Karpas-422 (cell line): Measurements from ENCODE around the gene SLC15A2. TPM values are rescaled to one million over a fixed set of nuclear protein-coding genes. Genes with fewer than 3 reads are reported as not detected.

ENCODE experiments used
- DNase-seq: peaks from one replicate; pipeline ENCODE4 v3.0.0-alpha.2; 2015
- H2AFZ ChIP-seq: fragments of 200-600 bp; sonication (generic); 2 replicates; pipeline ENCODE4 v1.6.1; 2014; ENCODE audit warnings: antibody characterized with exemption, low read length, mixed read lengths
- H3K27ac ChIP-seq: fragments of 200-600 bp; sonication (generic); 2 replicates; pipeline ENCODE4 v1.5.1; 2014; ENCODE audit warnings: mild to moderate bottlenecking, low read length, moderate library complexity
- H3K27me3 ChIP-seq: fragments of 200-600 bp; sonication (generic); 2 replicates; pipeline ENCODE4 v1.6.1; 2014; ENCODE audit warnings: low read length, mixed read lengths
- H3K36me3 ChIP-seq: fragments of 200-600 bp; sonication (generic); 2 replicates; pipeline ENCODE4 v1.6.1; 2014; ENCODE audit warnings: low read length, mixed read lengths; ENCODE audit not compliant: insufficient read depth
- H3K4me1 ChIP-seq: fragments of 200-600 bp; sonication (generic); 2 replicates; pipeline ENCODE4 v1.6.1; 2014; ENCODE audit warnings: mild to moderate bottlenecking, low read length, mixed read lengths
- H3K4me2 ChIP-seq: fragments of 200-600 bp; sonication (generic); 2 replicates; pipeline ENCODE4 v1.6.1; 2014; ENCODE audit warnings: low read length, low read depth, mild to moderate bottlenecking; ENCODE audit not compliant: poor library complexity, severe bottlenecking
- H3K4me3 ChIP-seq: fragments of 200-600 bp; sonication (generic); 2 replicates; pipeline ENCODE4 v1.5.1; 2014; ENCODE audit warnings: mild to moderate bottlenecking, antibody characterized with exemption, low read length, mixed read lengths
- H3K79me2 ChIP-seq: fragments of 200-600 bp; sonication (generic); 2 replicates; pipeline ENCODE4 v1.6.1; 2014; ENCODE audit warnings: mild to moderate bottlenecking, low read length, mixed read lengths
- H3K9ac ChIP-seq: fragments of 200-600 bp; sonication (generic); 2 replicates; pipeline ENCODE4 v1.6.0; 2014; ENCODE audit warnings: low read length
- H3K9me2 ChIP-seq: fragments of 200-600 bp; sonication (generic), shearing (Covaris generic); replicated peaks from 2 replicates; pipeline ENCODE4 v1.6.0; 2014; ENCODE audit warnings: mild to moderate bottlenecking, low read length, moderate library complexity; ENCODE audit not compliant: insufficient read depth
- H3K9me3 ChIP-seq: fragments of 300-700, 200-600 bp; sonication (generic); 2 replicates; pipeline ENCODE4 v1.6.1; 2014; ENCODE audit warnings: low read length, mixed read lengths
- H4K20me1 ChIP-seq: fragments of 200-600 bp; sonication (generic); 2 replicates; pipeline ENCODE4 v1.6.1; 2014; ENCODE audit warnings: mild to moderate bottlenecking, antibody characterized with exemption, low read length, low read depth; ENCODE audit not compliant: insufficient read depth
- total RNA-seq: library from RNA; depleted of rRNA; stranded (reverse); fragments of >200 nt; shearing (Covaris generic); gene quantifications from 2 replicates; pipeline ENCODE4 v1.2.3, GENCODE V29; 2014; ENCODE audit warnings: low replicate concordance

Gene SLC15A2
- total RNA-seq, 1 experiment from 2014 or later, result 17.3 TPM

DNA sequence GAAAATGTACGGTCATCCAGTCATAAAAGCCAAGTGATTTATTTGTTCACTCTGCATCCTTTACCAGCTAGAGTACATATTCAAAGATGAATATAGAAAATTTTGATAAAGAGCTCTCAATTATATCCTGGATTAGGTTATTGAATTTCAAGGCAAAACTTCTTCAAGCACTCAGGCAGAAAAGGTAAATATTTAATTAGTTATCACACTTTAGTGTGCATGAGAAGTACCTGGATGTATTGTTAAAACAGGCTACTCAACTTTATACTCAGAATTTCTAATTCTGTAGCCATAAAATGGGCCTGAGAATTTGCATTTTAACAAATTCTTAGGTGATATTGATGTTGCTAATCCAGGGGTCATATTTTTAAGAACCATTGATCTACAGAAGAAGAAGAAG is 82.5 kb downstream of the SLC15A2 start:
- Histone ChIP-seq H2AFZ (no peak overlapping the region), H3K9me3 (no peaks in the 10 kb centered on the region; the same call in none of the 2 replicates), H3K9ac (no peak overlapping the region)

DNA sequence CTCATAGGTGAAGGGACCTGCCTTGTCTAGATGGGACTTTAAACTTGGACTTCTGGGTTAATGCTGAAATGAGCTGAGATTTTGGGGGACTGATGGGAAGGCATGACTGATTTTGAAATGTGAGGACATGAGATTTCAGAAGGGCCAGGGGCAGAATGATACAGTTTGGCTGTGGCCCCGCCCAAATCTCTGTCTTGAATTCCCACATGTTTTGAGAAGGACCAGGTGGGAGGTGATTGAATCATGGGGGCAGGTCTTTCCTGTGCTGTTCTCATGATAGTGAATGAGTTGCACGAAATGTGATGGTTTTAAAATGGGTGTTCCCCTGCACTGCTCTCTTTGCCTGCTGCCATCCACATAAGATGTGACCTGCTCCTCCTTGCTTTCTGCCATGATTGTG is 85.0 kb downstream of the SLC15A2 start:
- Histone ChIP-seq H3K4me2 (no peak overlapping the region), H3K27me3 (no peaks in the 10 kb centered on the region), H2AFZ (no peak overlapping the region; the same call in 1 of the 2 replicates), H3K4me1 (peaks cover 36% of the 10 kb centered on the region), H3K9ac (no peak overlapping the region), H3K9me2 (no peaks in the 10 kb centered on the region), H3K27ac (peak overlapping the region; percentile 57; the same call in 1 of the 2 replicates), H3K4me3 (no peak overlapping the region), H3K36me3 (0 out of 2 replicates have a peak, but pooled peaks cover 12% of the 10 kb centered on the region), H3K79me2 (no peaks in the 10 kb centered on the region), H3K9me3 (peaks cover 14% of the 10 kb centered on the region), H4K20me1 (no peaks in the 10 kb centered on the region)
- DNase-seq, result no peak

More for the DNA sequence above, 82.5 kb downstream of the SLC15A2 start:
- Histone ChIP-seq H3K4me2 (no peak overlapping the region), H3K9me2 (no peaks in the 10 kb centered on the region), H4K20me1 (no peaks in the 10 kb centered on the region), H3K36me3 (0 out of 2 replicates have a peak, but pooled peaks cover 5% of the 10 kb centered on the region), H3K27me3 (no peaks in the 10 kb centered on the region), H3K27ac (no peak overlapping the region), H3K4me1 (peaks cover 33% of the 10 kb centered on the region), H3K79me2 (no peaks in the 10 kb centered on the region), H3K4me3 (no peak overlapping the region)
- no peak for DNase-seq

DNA sequence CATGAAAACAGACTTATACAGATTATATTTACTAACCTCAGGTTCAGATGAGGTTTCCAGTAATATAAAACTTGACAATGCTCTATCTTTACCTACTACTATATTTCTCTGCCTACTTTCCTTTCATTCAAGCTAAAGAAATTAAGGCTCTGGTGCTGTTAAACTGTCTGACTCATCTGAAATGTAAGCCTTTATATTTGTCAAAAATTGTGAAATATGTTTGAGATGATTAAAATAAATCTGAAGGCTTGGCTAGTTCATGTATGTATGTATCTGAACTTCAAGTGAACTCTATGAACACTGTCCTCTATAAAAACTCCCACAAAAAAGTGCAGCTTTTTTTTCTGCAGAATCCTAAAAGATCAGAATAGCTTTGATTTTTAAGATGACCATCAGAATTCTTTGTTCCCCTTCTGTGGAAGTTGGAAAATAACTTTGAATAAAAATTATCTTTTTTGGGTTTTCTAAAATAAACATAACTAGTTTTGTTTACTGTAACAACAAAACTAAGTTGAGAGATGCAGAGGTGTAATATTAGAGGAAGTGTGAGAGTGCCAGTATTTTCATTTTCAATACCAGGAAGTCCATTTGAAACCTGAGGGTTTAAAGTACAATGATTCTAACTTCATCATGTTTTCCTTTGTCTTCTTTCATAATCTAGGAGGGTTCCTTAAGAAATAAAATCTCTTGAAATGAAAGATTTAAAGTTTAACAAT is 85.7 kb downstream of the SLC15A2 start:
- Histone ChIP-seq H3K4me2 (peak overlapping the region; percentile 8), H2AFZ (peak overlapping the region; percentile 88), H3K9ac (no peak overlapping the region), H3K9me3 (peaks cover 14% of the 10 kb centered on the region), H3K4me1 (peaks cover 36% of the 10 kb centered on the region), H3K4me3 (no peak overlapping the region), H4K20me1 (no peaks in the 10 kb centered on the region), H3K27ac (peak overlapping the region; percentile 57), H3K79me2 (no peaks in the 10 kb centered on the region), H3K27me3 (no peaks in the 10 kb centered on the region), H3K36me3 (0 out of 2 replicates have a peak, but pooled peaks cover 8% of the 10 kb centered on the region), H3K9me2 (no peaks in the 10 kb centered on the region)
- no peak for DNase-seq

DNA sequence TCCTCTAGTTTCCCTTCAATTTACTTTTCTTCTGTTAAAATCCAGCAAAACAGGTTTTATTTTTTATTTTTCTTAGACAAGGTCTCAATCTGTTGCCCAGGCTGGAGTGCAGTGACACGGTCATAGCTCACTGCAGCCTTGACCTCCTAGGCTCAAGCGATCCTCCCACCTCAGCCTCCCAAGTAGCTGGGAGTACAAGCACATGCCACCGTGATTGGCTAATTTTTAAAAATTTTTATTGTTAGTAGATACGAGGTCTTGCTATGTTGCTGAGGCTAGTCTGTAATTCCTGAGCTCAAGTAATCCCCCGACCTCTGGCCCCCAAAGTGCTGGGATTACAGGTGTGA is 86.2 kb downstream of the SLC15A2 start:
- H3K36me3 ChIP-seq, result 0 out of 2 replicates have a peak, but pooled peaks cover 8% of the 10 kb centered on the region
- H3K27me3 ChIP-seq, result no peaks in the 10 kb centered on the region
- no peak for DNase-seq
- peaks cover 14% of the 10 kb centered on the region for H3K9me3 ChIP-seq
- no peaks in the 10 kb centered on the region for H3K79me2 ChIP-seq
- no peaks in the 10 kb centered on the region for H3K9me2 ChIP-seq
- no peak overlapping the region for H3K4me2 ChIP-seq
- no peak overlapping the region for H3K9ac ChIP-seq
- no peaks in the 10 kb centered on the region for H4K20me1 ChIP-seq
- peak overlapping the region; percentile 57 for H3K27ac ChIP-seq
- H3K4me3 ChIP-seq, result no peak overlapping the region
- peaks cover 36% of the 10 kb centered on the region for H3K4me1 ChIP-seq
- H2AFZ ChIP-seq, result peak overlapping the region; percentile 32; the same call in 1 of the 2 replicates

DNA sequence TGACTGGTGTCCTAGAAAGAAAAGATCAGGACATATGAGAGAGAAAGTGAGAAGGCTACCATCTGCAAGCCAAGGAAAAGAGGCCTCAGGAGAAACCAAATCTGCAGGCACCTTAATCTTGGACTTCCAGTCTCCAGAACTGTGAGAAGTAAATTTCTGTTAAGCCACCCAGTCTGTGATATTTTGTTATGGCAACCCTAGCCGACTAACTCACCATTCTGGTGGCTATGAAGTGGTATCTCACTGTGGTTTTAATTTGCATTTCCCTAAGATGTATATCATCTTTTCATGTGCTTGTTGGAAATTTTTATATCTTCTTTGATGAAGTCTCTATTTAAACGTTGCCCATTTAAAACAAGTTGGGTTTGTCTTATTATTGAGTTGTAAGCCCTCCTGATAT is 87.3 kb downstream of the SLC15A2 start:
- Histone ChIP-seq H2AFZ (no peak overlapping the region), H3K9me3 (peaks cover 14% of the 10 kb centered on the region), H4K20me1 (no peaks in the 10 kb centered on the region), H3K4me2 (no peak overlapping the region), H3K4me3 (no peak overlapping the region), H3K36me3 (0 out of 2 replicates have a peak, but pooled peaks cover 8% of the 10 kb centered on the region), H3K27me3 (no peaks in the 10 kb centered on the region), H3K9ac (no peak overlapping the region), H3K9me2 (no peaks in the 10 kb centered on the region), H3K4me1 (peaks cover 35% of the 10 kb centered on the region), H3K79me2 (no peaks in the 10 kb centered on the region), H3K27ac (no peak overlapping the region)
- no peak for DNase-seq

DNA sequence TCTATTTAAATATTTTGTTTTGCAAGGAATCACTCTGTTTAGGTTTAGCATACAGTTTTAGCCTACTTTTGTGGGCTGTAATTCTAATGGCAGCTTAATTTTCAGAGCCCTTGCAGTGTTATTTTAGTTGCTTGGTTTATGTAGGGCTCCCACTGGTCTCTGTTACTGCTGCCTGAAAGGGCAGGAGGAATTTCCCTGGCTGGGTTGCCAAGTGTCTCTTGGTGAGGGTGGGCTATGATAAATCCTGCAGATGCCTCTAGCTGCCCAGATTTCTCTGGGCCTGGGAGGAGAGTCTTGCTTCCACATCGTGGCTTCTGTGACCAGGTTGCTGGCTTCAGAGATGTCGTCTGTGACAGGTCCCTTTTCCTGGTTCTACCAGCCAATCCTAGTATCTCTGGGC is 91.6 kb downstream of the SLC15A2 start:
- no peaks in the 10 kb centered on the region for H4K20me1 ChIP-seq
- H3K9ac ChIP-seq, result no peak overlapping the region
- H3K27me3 ChIP-seq, result no peaks in the 10 kb centered on the region
- H3K4me1 ChIP-seq, result peaks cover 24% of the 10 kb centered on the region
- 0 out of 2 replicates have a peak, but pooled peaks cover 8% of the 10 kb centered on the region for H3K36me3 ChIP-seq
- H3K4me2 ChIP-seq, result no peak overlapping the region
- DNase-seq, result no peak
- H2AFZ ChIP-seq, result no peak overlapping the region
- no peaks in the 10 kb centered on the region for H3K79me2 ChIP-seq
- H3K9me2 ChIP-seq, result no peaks in the 10 kb centered on the region
- H3K27ac ChIP-seq, result no peak overlapping the region
- H3K4me3 ChIP-seq, result no peak overlapping the region
- H3K9me3 ChIP-seq, result peaks cover 14% of the 10 kb centered on the region

DNA sequence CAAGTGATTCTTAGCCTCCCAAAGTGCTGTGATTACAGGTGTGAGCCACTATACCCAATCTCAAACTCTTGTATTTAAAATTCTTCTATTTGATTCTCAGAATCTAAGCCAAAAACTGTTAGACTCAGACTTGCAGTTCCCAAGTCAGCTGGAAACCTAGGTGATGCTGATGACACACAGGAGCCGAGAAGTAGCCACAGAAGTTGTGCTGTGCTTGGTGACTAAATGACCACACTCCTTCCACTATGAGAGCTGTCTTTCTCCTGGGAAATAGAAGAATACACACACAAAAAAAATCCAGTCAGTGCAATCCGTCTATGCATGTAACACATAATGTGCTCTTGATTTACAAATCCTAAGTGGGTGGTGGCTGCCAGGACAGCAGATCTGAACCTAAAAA is 93.9 kb downstream of the SLC15A2 start:
- 0 out of 2 replicates have a peak, but pooled peaks cover 8% of the 10 kb centered on the region for H3K36me3 ChIP-seq
- no peak overlapping the region for H2AFZ ChIP-seq
- H4K20me1 ChIP-seq, result no peaks in the 10 kb centered on the region
- no peak for DNase-seq
- no peak overlapping the region for H3K4me3 ChIP-seq
- H3K27me3 ChIP-seq, result no peaks in the 10 kb centered on the region
- no peak overlapping the region for H3K4me2 ChIP-seq
- peaks cover 9% of the 10 kb centered on the region for H3K9me3 ChIP-seq
- H3K79me2 ChIP-seq, result no peaks in the 10 kb centered on the region
- no peak overlapping the region for H3K27ac ChIP-seq
- no peak overlapping the region for H3K9ac ChIP-seq
- H3K9me2 ChIP-seq, result no peaks in the 10 kb centered on the region
- H3K4me1 ChIP-seq, result peaks cover 36% of the 10 kb centered on the region

DNA sequence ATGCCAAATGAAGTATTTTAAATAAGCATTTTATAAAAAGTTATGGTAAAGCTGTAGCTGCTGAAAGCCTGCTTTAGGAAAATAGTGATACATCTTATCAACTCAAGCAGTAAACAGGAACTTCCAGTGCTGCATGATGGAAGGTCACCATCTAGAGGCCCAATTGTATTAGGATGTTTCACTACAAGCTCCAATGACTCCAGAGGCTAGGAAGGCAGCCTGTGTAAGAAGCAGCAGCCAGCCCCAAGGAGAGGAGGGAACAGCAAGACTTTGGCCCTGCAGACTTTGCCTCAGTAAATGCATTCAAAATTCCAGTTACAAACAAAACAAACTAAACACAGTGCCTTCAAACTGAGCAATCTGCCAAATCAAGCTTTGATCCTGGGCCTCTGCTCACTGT is 95.7 kb downstream of the SLC15A2 start:
- Histone ChIP-seq H3K4me3 (no peak overlapping the region), H3K9me2 (no peaks in the 10 kb centered on the region), H4K20me1 (no peaks in the 10 kb centered on the region), H3K9ac (no peak overlapping the region), H3K36me3 (no peaks in the 10 kb centered on the region), H3K4me1 (peaks cover 54% of the 10 kb centered on the region), H3K27ac (peak overlapping the region; percentile 96; the same call in 1 of the 2 replicates), H3K9me3 (no peaks in the 10 kb centered on the region), H3K4me2 (no peak overlapping the region), H3K79me2 (no peaks in the 10 kb centered on the region), H3K27me3 (no peaks in the 10 kb centered on the region), H2AFZ (peak overlapping the region; percentile 16; the same call in 1 of the 2 replicates)
- peak; percentile 62 for DNase-seq
